AG04450 (cell line): ENCODE data around the gene PSD. TPM values are rescaled to one million over a fixed set of nuclear protein-coding genes. Genes with fewer than 3 reads are reported as not detected.

ENCODE experiments used
- CTCF ChIA-PET: fragments of 300-600, 350-600 bp; formaldehyde crosslinking; extraction: SDS; loops from one replicate; lab custom pipeline; 2022; ENCODE audit warnings: antibody characterized with exemption, inconsistent platforms; lab: Charles Lee
- POLR2A ChIA-PET: fragments of 350-600 bp; formaldehyde crosslinking; extraction: SDS; loops from one replicate; lab custom pipeline; 2021; ENCODE audit warnings: antibody characterized with exemption, inconsistent platforms; lab: Yijun Ruan, JAX
- DNase-seq: peaks from one replicate; pipeline ENCODE4 v3.0.0-alpha.2; 2011; ENCODE audit warnings: low read depth, low spot score
- H3K27ac ChIP-seq: one replicate; pipeline ENCODE4 v1.5.1; 2012; ENCODE audit warnings: low read depth, low read length, control low read depth
- H3K27me3 ChIP-seq: one replicate; pipeline ENCODE4 v1.6.0; 2012; ENCODE audit warnings: low read length; ENCODE audit not compliant: control insufficient read depth, insufficient read depth
- H3K4me3 ChIP-seq: 2 replicates; pipeline ENCODE4 v1.5.1; 2011; ENCODE audit warnings: mild to moderate bottlenecking, low read depth, low read length, control low read depth
- H3K9me3 ChIP-seq: 2 replicates; pipeline ENCODE4 v1.5.1; 2012; ENCODE audit warnings: low read length; ENCODE audit not compliant: control insufficient read depth, insufficient read depth
- CTCF ChIP-seq: IDR thresholded peaks from 2 replicates; pipeline ENCODE4 v1.5.1; 2011; ENCODE audit warnings: low read depth, low read length, control low read depth, inconsistent platforms
- polyA plus RNA-seq: library from polyadenylated mRNA; depleted of rRNA; stranded (reverse); fragments of >200 nt; gene quantifications from 2 replicates; pipeline ENCODE4 v1.2.3, GENCODE V29; 2011

The PSD gene
- polyA plus RNA-seq, 1 experiment = 5.5 TPM

GRCh38 chr10:102409604-102410428 is 8.8 kb downstream of the PSD start:
- ChIA-PET CTCF (interaction anchor here (1.2 to 3.3 kb wide), 3 partner anchors 10 to 16 kb away, joined by 5 to 20 read pairs (median 12); no protein-coding TSS in a partner anchor), POLR2A (no interaction called here)
- no peak for TF ChIP-seq CTCF
- Histone ChIP-seq H3K27ac (peak overlapping the region; percentile 47), H3K4me3 (peak overlapping the region; percentile 59), H3K27me3 (peaks cover 37% of the 10 kb centered on the region), H3K9me3 (no peaks in the 10 kb centered on the region; the same call in 1 of the 2 replicates)
- no peak for DNase-seq

GRCh38 chr10:102408728-102409603 is 9.6 kb downstream of the PSD start:
- Histone ChIP-seq H3K4me3 (peak overlapping the region; percentile 59), H3K27me3 (peaks cover 31% of the 10 kb centered on the region), H3K9me3 (no peaks in the 10 kb centered on the region; the same call in 1 of the 2 replicates), H3K27ac (peak overlapping the region; percentile 11)
- ChIA-PET POLR2A (no interaction called here), CTCF (interaction anchor here (2.5 to 3.3 kb wide), 2 partner anchors 9 to 15 kb away, joined by 12 to 20 read pairs; no protein-coding TSS in a partner anchor)
- no peak for DNase-seq
- no peak for TF ChIP-seq CTCF

- ChIA-PET POLR2A (no interaction called here), CTCF (interaction anchor here (0.6 to 1.4 kb wide), 2 partner anchors 9 to 45 kb away, joined by 5 to 6 read pairs; no protein-coding TSS in a partner anchor)
- H3K9me3 ChIP-seq = no peaks in the 10 kb centered on the region; the same call in 1 of the 2 replicates
- peaks cover 28% of the 10 kb centered on the region for H3K27me3 ChIP-seq
- no peak overlapping the region for H3K27ac ChIP-seq
- TF ChIP-seq CTCF = no peak
- H3K4me3 ChIP-seq = peak overlapping the region; percentile 58
- no peak for DNase-seq
Measured at GRCh38 chr10:102408131-102408727, 10.4 kb downstream of the PSD start.

- DNase-seq = no peak
- Histone ChIP-seq H3K4me3 (no peak overlapping the region), H3K27me3 (peaks cover 22% of the 10 kb centered on the region), H3K9me3 (no peaks in the 10 kb centered on the region; the same call in 1 of the 2 replicates), H3K27ac (no peak overlapping the region)
- POLR2A ChIA-PET = no interaction called here
- TF ChIP-seq CTCF = no peak
- CTCF ChIA-PET = interaction anchor here (0.6 to 1.4 kb wide), 4 partner anchors 8 to 181 kb away, joined by 3 to 6 read pairs (median 4); no protein-coding TSS in a partner anchor
Measured at GRCh38 chr10:102407425-102408130, 11.0 kb downstream of the PSD start.
